ENCODE measurements around the gene C8B.

C8B gene

GRCh38 chr1:56894014-56894413 lies 71.8 kb downstream of the C8B start:
- no peak for DNase-seq

GRCh38 chr1:56890229-56890628 lies 75.6 kb downstream of the C8B start:
- DNase-seq, result no peak

- no peak for DNase-seq
Observed at GRCh38 chr1:56881417-56881816, 84.4 kb downstream of the C8B start.

- no peak for DNase-seq
Observed at GRCh38 chr1:56880774-56881173, 85.0 kb downstream of the C8B start.
